Measurements from ENCODE around the gene UBASH3B.

UBASH3B gene

DNA sequence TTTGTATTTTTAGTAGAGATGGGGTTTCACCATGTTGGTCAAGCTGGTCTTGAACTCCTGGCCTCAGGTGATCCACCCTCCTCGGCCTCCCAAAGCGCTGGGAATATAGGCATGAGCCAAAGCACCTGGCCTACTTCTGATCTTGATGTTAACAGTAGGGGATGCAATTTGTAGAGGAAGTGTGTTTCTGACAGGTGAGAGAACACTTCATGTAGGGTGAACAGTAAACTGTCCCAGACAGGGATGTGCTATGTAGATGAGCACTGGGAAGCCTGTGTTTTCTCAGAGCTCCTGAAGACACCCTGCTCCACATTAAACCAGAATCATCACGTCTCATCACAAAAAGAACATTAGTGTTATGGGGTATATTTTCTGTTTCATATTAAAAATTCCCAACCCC, 45.1 kb downstream of the UBASH3B start:
- Histone ChIP-seq H3K36me3 (ENCODE audit: control insufficient read depth, insufficient read depth, low read length) (no peaks in the 10 kb centered on the region), H3K4me1 (no peaks in the 10 kb centered on the region), H3K9ac (no peak overlapping the region), H3K4me2 (ENCODE audit: low read length) (no peak overlapping the region), H3K27me3 (ENCODE audit: control insufficient read depth, insufficient read depth, low read length) (no peaks in the 10 kb centered on the region), H2AFZ (no peak overlapping the region), H3K4me3 (ENCODE audit: low read depth, low read length) (no peak overlapping the region), H3K27ac (no peak overlapping the region), H3K79me2 (no peaks in the 10 kb centered on the region), H3K9me3 (ENCODE audit: control insufficient read depth, low read length) (no peaks in the 10 kb centered on the region)
- TF ChIP-seq, protein P1, sequence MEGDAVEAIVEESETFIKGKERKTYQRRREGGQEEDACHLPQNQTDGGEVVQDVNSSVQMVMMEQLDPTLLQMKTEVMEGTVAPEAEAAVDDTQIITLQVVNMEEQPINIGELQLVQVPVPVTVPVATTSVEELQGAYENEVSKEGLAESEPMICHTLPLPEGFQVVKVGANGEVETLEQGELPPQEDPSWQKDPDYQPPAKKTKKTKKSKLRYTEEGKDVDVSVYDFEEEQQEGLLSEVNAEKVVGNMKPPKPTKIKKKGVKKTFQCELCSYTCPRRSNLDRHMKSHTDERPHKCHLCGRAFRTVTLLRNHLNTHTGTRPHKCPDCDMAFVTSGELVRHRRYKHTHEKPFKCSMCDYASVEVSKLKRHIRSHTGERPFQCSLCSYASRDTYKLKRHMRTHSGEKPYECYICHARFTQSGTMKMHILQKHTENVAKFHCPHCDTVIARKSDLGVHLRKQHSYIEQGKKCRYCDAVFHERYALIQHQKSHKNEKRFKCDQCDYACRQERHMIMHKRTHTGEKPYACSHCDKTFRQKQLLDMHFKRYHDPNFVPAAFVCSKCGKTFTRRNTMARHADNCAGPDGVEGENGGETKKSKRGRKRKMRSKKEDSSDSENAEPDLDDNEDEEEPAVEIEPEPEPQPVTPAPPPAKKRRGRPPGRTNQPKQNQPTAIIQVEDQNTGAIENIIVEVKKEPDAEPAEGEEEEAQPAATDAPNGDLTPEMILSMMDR (IDR thresholded peaks at IDR 0.05), result no peak

GRCh38 chr11:122701143-122701542, 45.6 kb downstream of the UBASH3B start:
- no peak overlapping the region for H2AFZ ChIP-seq
- H3K79me2 ChIP-seq, result no peaks in the 10 kb centered on the region
- H3K4me3 ChIP-seq (ENCODE audit: low read depth, low read length), result no peak overlapping the region
- H3K27ac ChIP-seq, result no peak overlapping the region
- H3K4me1 ChIP-seq, result no peaks in the 10 kb centered on the region
- H3K9me3 ChIP-seq (ENCODE audit: control insufficient read depth, low read length), result no peaks in the 10 kb centered on the region
- H3K4me2 ChIP-seq (ENCODE audit: low read length), result no peak overlapping the region
- H3K9ac ChIP-seq, result no peak overlapping the region
- TF ChIP-seq, protein P1 (IDR thresholded peaks at IDR 0.05), result no peak
- H3K27me3 ChIP-seq (ENCODE audit: control insufficient read depth, insufficient read depth, low read length), result no peaks in the 10 kb centered on the region
- no peaks in the 10 kb centered on the region for H3K36me3 ChIP-seq (ENCODE audit: control insufficient read depth, insufficient read depth, low read length)

- no peak overlapping the region for H3K27ac ChIP-seq
Measured at GRCh38 chr11:122703541-122704272, 48.2 kb downstream of the UBASH3B start.

GRCh38 chr11:122705396-122705795, 49.9 kb downstream of the UBASH3B start:
- Histone ChIP-seq H2AFZ (no peak overlapping the region), H3K27me3 (ENCODE audit: control insufficient read depth, insufficient read depth, low read length) (no peaks in the 10 kb centered on the region), H3K9ac (no peak overlapping the region), H3K36me3 (ENCODE audit: control insufficient read depth, insufficient read depth, low read length) (no peaks in the 10 kb centered on the region), H3K4me1 (no peaks in the 10 kb centered on the region), H3K4me2 (ENCODE audit: low read length) (no peak overlapping the region), H3K27ac (no peak overlapping the region), H3K79me2 (no peaks in the 10 kb centered on the region), H3K4me3 (ENCODE audit: low read depth, low read length) (no peak overlapping the region), H3K9me3 (ENCODE audit: control insufficient read depth, low read length) (no peaks in the 10 kb centered on the region)
- TF ChIP-seq, protein P1 (IDR thresholded peaks at IDR 0.05), result no peak

More at GRCh38 chr11:122703541-122704272, 48.2 kb downstream of the UBASH3B start:
- no peaks in the 10 kb centered on the region for H3K36me3 ChIP-seq (ENCODE audit: control insufficient read depth, insufficient read depth, low read length)
- no peaks in the 10 kb centered on the region for H3K9me3 ChIP-seq (ENCODE audit: control insufficient read depth, low read length)
- H3K4me1 ChIP-seq, result no peaks in the 10 kb centered on the region
- no peak overlapping the region for H3K4me2 ChIP-seq (ENCODE audit: low read length)
- TF ChIP-seq, protein P1 (IDR thresholded peaks at IDR 0.05), result no peak
- no peak overlapping the region for H3K9ac ChIP-seq
- no peaks in the 10 kb centered on the region for H3K27me3 ChIP-seq (ENCODE audit: control insufficient read depth, insufficient read depth, low read length)
- H3K79me2 ChIP-seq, result no peaks in the 10 kb centered on the region
- H3K4me3 ChIP-seq (ENCODE audit: low read depth, low read length), result no peak overlapping the region
- H2AFZ ChIP-seq, result no peak overlapping the region

All from parathyroid adenoma (tissue), 2 donors.